RCC 7860 (cell line): Measurements from ENCODE around the gene KIAA2012.

Experiments
- DNase-seq: peaks from one replicate; pipeline ENCODE4 v3.0.0-alpha.2; 2015; ENCODE audit warnings: low spot score
- FAIRE-seq: peaks from 2 replicates; lab custom pipeline; 2012; peaks lifted over from hg19 to GRCh38; lab: Jason Lieb, UNC

The KIAA2012 gene

GRCh38 chr2:202147775-202148174 lies 74.7 kb downstream of the KIAA2012 start:
- DNase-seq = no peak

GRCh38 chr2:202148515-202149154 lies 75.6 kb downstream of the KIAA2012 start:
- DNase-seq (no peak), FAIRE-seq (no peak)

More at GRCh38 chr2:202147775-202148174, 74.7 kb downstream of the KIAA2012 start:
- no peak for FAIRE-seq

GRCh38 chr2:202149155-202149762 lies 76.2 kb downstream of the KIAA2012 start:
- no peak for DNase-seq
- FAIRE-seq = no peak

GRCh38 chr2:202149936-202150335 lies 76.9 kb downstream of the KIAA2012 start:
- no peak for DNase-seq
- FAIRE-seq = no peak

GRCh38 chr2:202152104-202152715 lies 79.2 kb downstream of the KIAA2012 start:
- DNase-seq = no peak
- no peak for FAIRE-seq

- FAIRE-seq = no peak
Observed at GRCh38 chr2:202154613-202155012, 81.6 kb downstream of the KIAA2012 start.

GRCh38 chr2:202157211-202157990 lies 84.3 kb downstream of the KIAA2012 start:
- no peak for DNase-seq
- FAIRE-seq = no peak

More at GRCh38 chr2:202154613-202155012, 81.6 kb downstream of the KIAA2012 start:
- no peak for DNase-seq

GRCh38 chr2:202158796-202159195 lies 85.7 kb downstream of the KIAA2012 start:
- DNase-seq (no peak), FAIRE-seq (no peak)

GRCh38 chr2:202161151-202161835 lies 88.2 kb downstream of the KIAA2012 start:
- DNase-seq (no peak), FAIRE-seq (no peak)

GRCh38 chr2:202164411-202164810 lies 91.4 kb downstream of the KIAA2012 start:
- DNase-seq (no peak), FAIRE-seq (no peak)

GRCh38 chr2:202165208-202165607 lies 92.2 kb downstream of the KIAA2012 start:
- DNase-seq (no peak), FAIRE-seq (no peak)

- DNase-seq (no peak), FAIRE-seq (no peak)
Observed at GRCh38 chr2:202165945-202166344, 92.9 kb downstream of the KIAA2012 start.

- FAIRE-seq (no peak), DNase-seq (no peak)
Observed at GRCh38 chr2:202169131-202169530, 96.1 kb downstream of the KIAA2012 start.

- DNase-seq (no peak), FAIRE-seq (no peak)
Observed at GRCh38 chr2:202169832-202170424, 96.9 kb downstream of the KIAA2012 start.

- no peak for DNase-seq
- no peak for FAIRE-seq
Observed at GRCh38 chr2:202171241-202171825, 98.3 kb downstream of the KIAA2012 start.

GRCh38 chr2:202172439-202173211 lies 99.6 kb downstream of the KIAA2012 start:
- FAIRE-seq (no peak), DNase-seq (peak; percentile 66)

GRCh38 chr2:202178346-202178958 lies 105.4 kb downstream of the KIAA2012 start:
- FAIRE-seq (peak; percentile 85), DNase-seq (peak; percentile 50)

GRCh38 chr2:202184557-202184956 lies 111.5 kb downstream of the KIAA2012 start:
- no peak for FAIRE-seq
- DNase-seq = no peak

GRCh38 chr2:202185156-202185555 lies 112.1 kb downstream of the KIAA2012 start:
- DNase-seq (no peak), FAIRE-seq (no peak)
